GM18951 (cell line): ENCODE results near the gene GRAMD4.
A peak's percentile ranks its signal among the peaks of the same experiment; 100 is the strongest.

Source experiments
- POLR2A ChIP-seq: IDR thresholded peaks from 4 replicates; pipeline ENCODE4 v1.6.1; 2011; ENCODE audit warnings: mild to moderate bottlenecking; ENCODE audit not compliant: insufficient read length, insufficient read depth; ENCODE audit errors: extremely low read depth
- in situ Hi-C: fragments of 300-500 bp; cut with MboI; formaldehyde crosslinking; loops from one replicate; pipeline ENCODE4 v1.12.0; 2022; ENCODE audit warnings: low sequenced_read_pairs, mixed read lengths, inconsistent platforms; ENCODE audit not compliant: unreplicated experiment

The GRAMD4 gene

DNA sequence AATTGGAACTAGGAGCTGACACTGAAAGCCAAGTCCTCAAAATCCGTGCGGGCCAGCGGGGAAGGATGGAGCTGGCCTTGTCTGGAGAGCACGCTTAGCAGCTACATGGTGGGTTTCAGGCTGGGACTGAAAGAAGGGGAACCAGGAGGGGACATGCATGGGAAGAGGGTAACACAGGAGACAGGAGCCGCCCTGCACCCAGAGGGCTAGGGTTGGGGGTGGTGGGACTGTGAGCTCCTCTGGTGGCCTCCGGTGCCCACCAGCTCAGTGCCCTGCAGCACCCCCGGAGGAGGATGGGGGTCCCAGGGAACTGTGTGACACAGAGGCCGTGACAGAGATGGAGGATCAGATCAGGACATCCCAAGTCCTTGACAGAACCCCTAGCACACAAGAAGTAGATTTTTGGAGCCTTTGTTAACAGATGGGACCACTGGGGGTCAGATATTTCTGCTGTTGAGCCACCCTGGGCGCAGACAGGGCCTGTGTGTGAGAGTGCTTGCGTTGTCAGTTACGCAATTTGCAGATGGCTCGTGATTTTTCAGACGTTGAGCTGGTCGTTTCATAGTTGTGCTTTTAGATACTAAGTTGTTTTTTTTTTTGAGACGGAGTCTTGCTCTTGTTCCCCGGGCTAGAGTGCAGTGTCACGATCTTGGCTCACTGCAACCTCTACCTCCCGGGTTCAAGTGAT is 21.3 kb upstream of the GRAMD4 start:
- no peak for TF ChIP-seq POLR2A
- in situ Hi-C loops: no loop called here

DNA sequence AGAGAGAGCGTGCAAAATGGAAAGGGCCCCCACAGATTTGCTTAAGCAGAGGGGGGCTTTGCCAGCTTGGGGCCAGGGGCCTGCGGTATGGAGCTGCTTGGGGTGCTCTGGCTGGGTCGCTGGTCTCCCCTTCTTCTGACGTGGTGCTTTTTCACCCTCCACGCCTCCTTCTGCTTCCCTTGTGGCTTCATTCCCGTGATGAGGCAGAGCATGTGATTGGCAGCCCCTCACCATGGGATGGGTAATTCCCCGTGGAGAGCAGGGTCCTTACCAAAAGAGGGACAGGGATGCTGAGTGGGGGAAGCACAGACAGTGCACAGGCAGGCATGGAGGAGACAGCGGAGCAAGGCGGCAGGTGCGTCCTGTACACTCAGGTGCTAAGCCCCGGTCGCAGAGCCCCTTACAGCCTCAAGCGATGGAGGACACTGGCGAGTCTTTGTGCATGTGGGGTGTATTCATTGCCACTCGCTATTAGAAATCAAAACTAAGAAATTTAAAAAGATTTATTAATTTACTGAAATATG is 19.9 kb upstream of the GRAMD4 start:
- no peak for TF ChIP-seq POLR2A
- in situ Hi-C loops: no loop called here

DNA sequence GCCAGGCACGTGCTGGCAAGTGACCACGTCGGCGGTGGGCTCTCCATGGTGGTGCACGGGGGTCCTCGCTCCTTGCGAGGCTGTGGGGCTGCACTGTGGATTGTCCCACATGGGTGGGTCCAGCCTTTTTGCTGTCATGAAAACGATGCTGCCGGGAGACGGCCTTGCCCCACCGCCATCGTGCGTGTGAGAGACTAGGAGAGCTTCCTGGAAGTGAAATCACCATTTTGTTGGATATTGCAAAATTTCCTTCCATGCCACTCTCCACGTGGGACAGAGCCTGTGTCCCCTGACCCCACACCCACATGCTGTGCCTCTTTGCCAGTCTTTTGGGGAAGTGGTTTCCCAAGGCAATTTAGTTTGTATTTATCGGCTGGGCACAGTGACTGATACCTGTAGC is 18.2 kb upstream of the GRAMD4 start:
- in situ Hi-C loops: no loop called here
- no peak for TF ChIP-seq POLR2A

DNA sequence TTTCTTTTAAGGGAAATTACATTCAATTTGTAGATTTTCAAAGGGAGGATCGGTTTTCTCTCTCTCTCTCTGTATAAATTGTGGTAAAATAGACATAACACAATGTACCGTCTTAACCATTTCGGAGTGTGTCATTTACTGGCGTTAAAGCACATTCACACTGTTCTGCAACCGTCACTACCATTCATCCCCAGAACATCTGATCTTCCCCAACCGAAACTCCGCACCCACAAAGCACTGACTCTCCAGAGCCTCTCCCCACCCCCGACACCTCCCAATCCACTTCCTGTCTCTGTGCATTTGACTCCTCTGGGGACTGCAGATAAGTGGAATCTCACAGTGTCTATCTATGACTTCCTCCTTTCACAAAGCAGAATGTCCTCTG is 15.9 kb upstream of the GRAMD4 start:
- in situ Hi-C loops: no loop called here
- no peak for TF ChIP-seq POLR2A

DNA sequence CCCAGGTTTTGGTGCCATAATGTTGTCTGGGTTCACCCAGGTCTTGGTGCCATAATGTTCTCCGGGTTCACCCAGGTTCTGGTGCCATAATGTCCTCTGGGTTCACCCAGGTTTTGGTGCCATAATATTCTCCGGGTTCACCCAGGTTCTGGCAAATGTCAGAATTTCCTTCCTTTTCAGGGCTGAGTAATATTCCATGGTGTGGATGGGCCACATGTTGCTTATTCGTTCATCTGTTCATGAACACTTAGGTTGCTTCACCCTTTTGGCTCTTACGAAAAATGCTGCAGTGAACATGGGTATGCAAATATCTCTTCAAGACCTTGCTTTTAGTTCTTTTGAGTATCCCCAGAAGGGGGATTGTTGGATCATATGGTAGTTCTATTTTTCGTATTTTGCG is 15.1 kb upstream of the GRAMD4 start:
- in situ Hi-C loops: no loop called here
- no peak for TF ChIP-seq POLR2A

DNA sequence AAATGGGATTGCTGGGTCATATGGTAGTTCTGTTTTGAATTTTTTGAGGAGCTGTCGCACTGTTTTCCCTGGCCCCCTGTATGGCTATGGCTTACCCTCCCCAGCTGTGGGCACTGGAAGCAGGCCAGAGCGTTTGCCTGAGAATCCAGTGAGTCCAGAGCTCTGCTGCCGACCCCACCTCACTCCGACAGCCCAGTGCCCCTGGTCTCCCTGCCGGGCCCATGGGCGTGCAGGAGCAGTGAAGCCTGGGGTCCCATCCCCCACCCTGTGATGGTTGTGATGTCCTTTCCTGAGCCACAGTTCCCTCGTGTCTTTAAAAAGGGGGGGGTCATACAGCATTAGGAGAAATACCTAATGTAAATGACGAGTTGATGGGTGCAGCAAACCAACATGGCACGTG is 13.3 kb upstream of the GRAMD4 start:
- in situ Hi-C loops: no loop called here
- TF ChIP-seq POLR2A: no peak

DNA sequence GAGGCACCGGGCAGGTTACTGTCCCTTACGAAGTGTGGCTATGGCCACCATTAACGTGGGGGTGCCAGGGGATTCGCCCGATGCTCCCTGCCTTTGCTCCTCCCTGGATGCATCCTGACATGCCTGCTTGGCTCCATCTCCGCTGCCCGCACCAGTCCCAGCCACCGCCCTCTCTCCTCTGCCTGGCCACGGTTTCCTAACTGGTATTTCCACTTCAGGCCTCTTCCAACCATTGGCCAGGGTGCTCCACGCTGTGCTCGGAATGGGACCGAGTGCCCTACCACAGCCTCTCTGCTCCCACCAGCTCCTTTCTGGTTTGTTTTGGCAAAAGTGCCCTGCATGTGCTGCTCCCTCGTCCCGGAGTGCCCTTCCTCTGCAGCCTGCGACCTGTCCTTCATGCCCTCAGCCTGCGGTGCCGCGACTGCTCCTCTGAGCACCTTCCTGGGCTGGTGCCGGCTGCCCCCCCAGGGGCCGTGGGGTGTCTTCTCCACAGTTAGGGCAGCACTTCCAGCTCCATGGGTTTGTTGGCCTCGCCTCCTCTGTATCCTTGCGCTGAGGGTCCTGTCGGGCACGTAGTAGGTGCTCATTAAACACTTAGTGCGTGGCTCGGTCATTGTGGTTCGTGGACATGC is 12.6 kb upstream of the GRAMD4 start:
- TF ChIP-seq POLR2A: no peak
- in situ Hi-C loops: no loop called here

DNA sequence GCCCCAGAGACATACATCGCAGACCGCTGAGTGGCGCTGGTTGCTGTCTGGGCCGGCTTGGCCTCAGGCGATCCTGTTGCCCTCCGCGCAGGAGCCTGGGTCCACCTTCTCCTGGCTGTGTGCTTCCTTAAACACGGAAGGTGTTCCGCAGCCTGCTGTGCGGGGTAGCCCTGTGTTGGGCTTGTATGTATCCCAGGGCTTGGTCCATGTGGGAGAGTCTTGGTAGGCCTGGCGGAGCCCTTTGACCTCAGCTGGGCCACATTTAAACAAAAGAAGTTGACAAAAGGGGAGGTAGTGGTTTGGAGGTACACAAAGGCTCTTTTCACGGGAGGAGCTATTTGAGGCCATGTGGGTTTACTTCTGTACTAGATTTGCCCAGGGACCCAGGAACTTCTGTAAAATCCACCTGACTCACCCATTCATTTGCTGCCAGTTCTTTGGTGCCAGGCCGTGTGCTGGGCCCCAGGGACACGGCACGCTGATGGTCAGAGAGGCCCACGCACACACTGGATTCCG is 11.0 kb upstream of the GRAMD4 start:
- TF ChIP-seq POLR2A: no peak
- in situ Hi-C loops: no loop called here

DNA sequence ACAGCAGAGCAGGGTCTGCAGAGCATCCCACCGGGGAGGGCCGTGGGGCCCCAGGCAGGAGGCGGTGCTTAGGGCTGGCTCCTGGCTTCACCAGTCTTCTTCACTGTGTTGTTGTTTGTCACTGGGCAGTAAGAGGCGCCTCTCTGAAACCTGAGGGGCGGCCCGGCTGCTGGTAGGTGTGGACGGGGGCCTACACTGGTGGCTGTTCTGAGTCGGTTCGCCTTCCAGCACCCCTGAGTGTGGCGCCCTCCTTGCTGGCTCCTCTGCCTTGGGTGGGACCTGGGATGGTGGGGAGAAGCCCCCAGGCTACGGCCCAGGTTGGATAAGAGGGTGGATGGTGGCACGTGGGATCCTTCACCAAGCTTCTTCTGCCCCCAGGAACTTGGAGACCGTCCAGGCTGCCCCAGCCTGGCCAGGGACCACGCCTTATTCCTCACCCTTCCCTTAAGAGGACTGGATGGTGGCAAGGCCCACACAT is 10.4 kb upstream of the GRAMD4 start:
- in situ Hi-C loops: no loop called here
- TF ChIP-seq POLR2A: no peak

DNA sequence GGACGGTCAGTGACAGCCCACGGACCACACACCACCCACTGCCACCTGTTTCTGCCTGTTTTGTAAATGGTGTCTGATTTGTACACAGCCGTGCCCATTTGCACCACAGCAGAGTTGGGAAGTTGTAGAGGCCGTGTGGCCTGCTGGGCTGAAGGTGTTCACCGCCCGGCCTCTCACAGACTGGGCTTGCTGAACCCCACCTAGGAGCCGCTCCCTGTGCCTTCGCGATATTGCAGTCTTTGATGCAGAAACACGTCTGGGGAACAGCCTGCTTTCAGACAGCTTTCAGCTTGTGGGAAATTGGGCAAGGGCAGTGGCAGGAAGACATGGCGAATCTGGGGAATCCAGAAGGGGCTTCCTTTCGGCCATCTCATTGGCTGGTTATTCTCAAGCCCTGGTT is 9.8 kb upstream of the GRAMD4 start:
- no peak for TF ChIP-seq POLR2A
- in situ Hi-C loops: no loop called here

DNA sequence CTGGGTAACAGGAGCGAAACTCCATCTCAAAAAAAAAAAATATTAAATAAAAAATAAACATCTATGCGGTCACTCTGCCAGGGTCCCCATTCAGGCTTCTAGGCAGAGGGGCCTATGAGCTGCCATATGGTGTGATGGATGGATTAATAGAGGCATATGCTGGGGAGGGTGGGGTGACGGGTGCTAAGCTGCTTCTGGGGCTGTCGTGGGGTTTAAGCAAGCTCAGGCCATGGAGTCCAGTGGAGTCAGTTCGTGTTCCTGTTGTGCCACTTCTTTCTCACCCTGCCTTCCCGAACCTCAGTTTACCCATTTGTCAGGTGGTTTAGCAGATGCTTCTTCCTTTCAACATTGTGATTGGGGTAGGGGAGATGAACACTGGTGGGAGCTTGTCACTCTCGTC is 9.0 kb upstream of the GRAMD4 start:
- TF ChIP-seq POLR2A: no peak
- in situ Hi-C loops: no loop called here

DNA sequence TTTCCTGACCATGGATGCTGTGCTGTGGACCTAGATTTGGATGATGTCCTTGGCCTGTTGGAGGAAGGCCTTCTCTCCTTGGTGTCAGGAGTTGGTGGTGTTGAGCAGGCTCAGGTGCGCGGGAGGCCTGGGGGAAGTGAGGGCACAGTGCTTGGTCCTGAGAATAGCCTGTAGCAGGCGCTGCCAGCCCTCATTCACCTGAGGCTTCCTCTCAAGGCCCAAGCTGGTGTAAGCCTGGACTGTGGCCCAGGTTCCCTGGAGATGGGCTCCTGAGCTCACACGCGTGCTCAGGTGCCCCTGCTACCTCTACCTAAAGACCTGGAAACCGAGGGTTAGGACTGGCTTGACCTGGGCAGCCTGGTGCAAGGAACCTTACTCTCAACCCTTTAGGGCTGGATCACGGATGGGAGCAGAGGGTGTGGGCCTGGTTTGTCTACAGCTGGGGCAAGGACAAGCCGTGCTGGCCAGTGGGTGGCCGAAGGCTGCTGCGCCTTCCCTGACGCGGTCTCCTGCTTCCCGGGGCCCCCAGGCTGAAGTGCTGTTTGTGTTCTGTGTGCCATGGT is 7.8 kb upstream of the GRAMD4 start:
- TF ChIP-seq POLR2A: peak; percentile 6
- in situ Hi-C loops: no loop called here

DNA sequence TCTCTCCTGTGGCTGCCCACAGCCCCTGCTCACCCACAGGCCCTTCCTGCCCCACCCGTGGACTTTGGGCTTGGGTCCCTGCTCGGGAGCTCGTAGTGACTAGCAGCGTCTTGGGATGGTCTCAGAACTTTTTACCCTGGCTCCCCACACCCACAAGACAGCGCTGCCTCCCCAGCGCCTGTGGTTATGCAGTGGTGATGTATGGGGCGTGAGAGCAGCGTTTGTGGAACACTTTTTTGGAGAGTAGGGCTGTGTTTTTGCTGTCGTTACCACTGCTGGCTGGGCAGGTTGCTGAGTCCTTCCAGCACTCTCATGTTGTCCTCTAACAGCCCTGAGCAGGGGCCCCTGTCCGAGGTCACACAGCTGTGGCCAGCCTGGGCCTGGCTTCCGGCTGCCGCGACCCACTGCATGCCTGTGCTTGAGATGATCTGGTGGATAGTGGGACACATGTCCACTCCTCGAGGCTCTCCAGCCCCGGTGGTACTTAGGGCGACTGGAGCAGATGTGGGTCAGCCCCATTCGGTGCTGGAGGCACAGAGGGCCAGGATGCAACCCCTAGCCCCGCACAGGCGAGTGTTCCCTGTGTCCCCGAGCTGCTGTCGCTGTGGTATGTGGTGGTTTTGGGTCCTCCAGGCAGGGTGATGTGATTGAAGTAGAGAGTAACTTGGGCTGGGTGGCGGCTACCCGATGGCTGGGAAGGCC is 7.1 kb upstream of the GRAMD4 start:
- in situ Hi-C loops: no loop called here
- TF ChIP-seq POLR2A: no peak

DNA sequence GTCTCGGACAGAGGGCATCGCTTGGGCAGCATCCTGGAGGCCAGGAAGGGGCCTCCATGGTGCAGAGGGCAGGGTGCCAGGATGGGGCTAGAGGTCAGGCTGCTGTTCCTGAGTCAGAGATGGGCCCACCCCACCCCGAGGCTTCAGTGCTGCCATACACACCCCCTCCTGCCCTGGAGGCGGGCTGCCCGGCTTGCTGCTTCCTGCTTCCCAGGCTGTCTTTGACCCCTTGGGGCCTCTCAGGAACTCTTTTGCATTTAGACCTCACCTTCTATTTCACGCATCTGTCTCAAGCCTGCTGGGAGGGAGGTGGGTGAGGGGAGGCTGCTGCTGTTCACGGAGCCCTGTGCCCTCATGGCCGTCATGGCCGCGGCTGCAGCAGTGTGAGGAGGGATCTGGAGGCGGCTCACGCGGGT is 6.6 kb upstream of the GRAMD4 start:
- in situ Hi-C loops: no loop called here
- TF ChIP-seq POLR2A: peak; percentile 37
